ENCODE results near the gene CGB2. TPM values are rescaled to one million over a fixed set of nuclear protein-coding genes. Genes with fewer than 3 reads are reported as not detected.
"Not testable (repeated sequence)": the region's sequence is repeated elsewhere in the genome, so short reads cannot be mapped to it uniquely, and the experiment has no call there.

The CGB2 gene
- total RNA-seq, 1 donor from 2014 or later, result not detected

- intact Hi-C loops (cut with DNase I), result no loop called here
- H3K4me1 ChIP-seq, result no peaks in the 10 kb centered on the region
- no peak overlapping the region for H3K4me3 ChIP-seq
- ATAC-seq, result peak in 1 of 2 donors; percentile 36
- no peaks in the 10 kb centered on the region for H3K36me3 ChIP-seq
- H3K27me3 ChIP-seq (ENCODE audit: low read depth), result peaks cover 44% of the 10 kb centered on the region
- TF ChIP-seq CTCF (IDR thresholded peaks at IDR 0.05), result no peak
- DNase-seq, result no peak
- no peak overlapping the region for H3K27ac ChIP-seq
- no peaks in the 10 kb centered on the region for H3K9me3 ChIP-seq
Measured at GRCh38 chr19:49073514-49074378, 42.1 kb downstream of the CGB2 start.

- ATAC-seq; H3K27ac ChIP-seq; H3K4me1 ChIP-seq; intact Hi-C loops (cut with DNase I); H3K4me3 ChIP-seq; H3K9me3 ChIP-seq; H3K36me3 ChIP-seq: not testable (repeated sequence)
- TF ChIP-seq CTCF (IDR thresholded peaks at IDR 0.05), result peak; percentile 75
- peaks cover 41% of the 10 kb centered on the region for H3K27me3 ChIP-seq (ENCODE audit: low read depth)
- DNase-seq, result peak; percentile 85
Measured at GRCh38 chr19:49074869-49075268, 43.2 kb downstream of the CGB2 start.

GRCh38 chr19:49080392-49080791 is 48.7 kb downstream of the CGB2 start:
- H3K4me3 ChIP-seq, result no peak overlapping the region
- H3K27ac ChIP-seq, result no peak overlapping the region
- ATAC-seq, result no peak
- no peaks in the 10 kb centered on the region for H3K9me3 ChIP-seq
- intact Hi-C loops (cut with DNase I), result no loop called here
- DNase-seq, result no peak
- no peaks in the 10 kb centered on the region for H3K27me3 ChIP-seq (ENCODE audit: low read depth)
- peaks cover 5% of the 10 kb centered on the region for H3K4me1 ChIP-seq
- H3K36me3 ChIP-seq, result no peaks in the 10 kb centered on the region
- TF ChIP-seq CTCF (IDR thresholded peaks at IDR 0.05), result no peak

- no peak for ATAC-seq
- DNase-seq, result no peak
- H3K36me3 ChIP-seq, result no peaks in the 10 kb centered on the region
- no peak for TF ChIP-seq CTCF (IDR thresholded peaks at IDR 0.05)
- no peaks in the 10 kb centered on the region for H3K9me3 ChIP-seq
- no peak overlapping the region for H3K4me3 ChIP-seq
- H3K27ac ChIP-seq, result no peak overlapping the region
- intact Hi-C loops (cut with DNase I), result no loop called here
- no peaks in the 10 kb centered on the region for H3K27me3 ChIP-seq (ENCODE audit: low read depth)
- peaks cover 10% of the 10 kb centered on the region for H3K4me1 ChIP-seq
Measured at GRCh38 chr19:49081273-49081672, 49.6 kb downstream of the CGB2 start.

Small RNA genes within 50 kb of the gene (microRNA-seq; reads per million reads assigned to microRNA genes)
- not detected for gene MIR6798 (ENCODE audit: borderline number of aligned reads)

Other genes starting within 250 kb of the CGB2 start
- gene BCAT2, start 220.9 kb upstream of the CGB2 start, total RNA-seq, result 60.7 TPM
- gene HSD17B14, start 195.4 kb upstream of the CGB2 start, total RNA-seq, result 22.7 TPM
- gene PLEKHA4, start 163.3 kb upstream of the CGB2 start, total RNA-seq, result 21.2 TPM
- gene PPP1R15A, start 159.5 kb upstream of the CGB2 start, total RNA-seq, result 80.4 TPM
- not detected for gene TULP2, start 133.1 kb upstream of the CGB2 start, total RNA-seq
- 310 TPM for gene NUCB1, start 131.6 kb upstream of the CGB2 start, total RNA-seq
- 1.9 TPM for gene DHDH, start 98.2 kb upstream of the CGB2 start, total RNA-seq
- 142 TPM for gene BAX, start 77.0 kb upstream of the CGB2 start, total RNA-seq
- gene FTL, start 66.6 kb upstream of the CGB2 start, total RNA-seq, result 9,799 TPM
- 24.8 TPM for gene GYS1, start 38.6 kb upstream of the CGB2 start, total RNA-seq
- 45.3 TPM for gene RUVBL2, start 38.0 kb upstream of the CGB2 start, total RNA-seq
- gene LHB, start 14.8 kb upstream of the CGB2 start, total RNA-seq, result not detected
- gene CGB3, start 7.6 kb upstream of the CGB2 start, total RNA-seq, result not detected
- gene CGB1, start 5.0 kb downstream of the CGB2 start, total RNA-seq, result not detected
- gene CGB5, start 12.0 kb downstream of the CGB2 start, total RNA-seq, result not detected
- gene CGB8, start 17.2 kb downstream of the CGB2 start, total RNA-seq, result not detected
- gene CGB7, start 25.9 kb downstream of the CGB2 start, total RNA-seq, result 0.77 TPM
- gene NTF4, start 32.9 kb downstream of the CGB2 start, total RNA-seq, result 3.1 TPM
- gene KCNA7, start 40.8 kb downstream of the CGB2 start, total RNA-seq, result not detected
- 203 TPM for gene SNRNP70, start 53.6 kb downstream of the CGB2 start, total RNA-seq
- gene LIN7B, start 82.5 kb downstream of the CGB2 start, total RNA-seq, result 10.6 TPM
- 1.4 TPM for gene C19orf73, start 87.3 kb downstream of the CGB2 start, total RNA-seq
- gene PPFIA3, start 87.7 kb downstream of the CGB2 start, total RNA-seq, result 4.3 TPM
- gene HRC, start 123.5 kb downstream of the CGB2 start, total RNA-seq, result 1.8 TPM
- gene TRPM4, start 125.9 kb downstream of the CGB2 start, total RNA-seq, result 51.6 TPM